ENCODE data around the gene CD6.

Gene CD6

DNA sequence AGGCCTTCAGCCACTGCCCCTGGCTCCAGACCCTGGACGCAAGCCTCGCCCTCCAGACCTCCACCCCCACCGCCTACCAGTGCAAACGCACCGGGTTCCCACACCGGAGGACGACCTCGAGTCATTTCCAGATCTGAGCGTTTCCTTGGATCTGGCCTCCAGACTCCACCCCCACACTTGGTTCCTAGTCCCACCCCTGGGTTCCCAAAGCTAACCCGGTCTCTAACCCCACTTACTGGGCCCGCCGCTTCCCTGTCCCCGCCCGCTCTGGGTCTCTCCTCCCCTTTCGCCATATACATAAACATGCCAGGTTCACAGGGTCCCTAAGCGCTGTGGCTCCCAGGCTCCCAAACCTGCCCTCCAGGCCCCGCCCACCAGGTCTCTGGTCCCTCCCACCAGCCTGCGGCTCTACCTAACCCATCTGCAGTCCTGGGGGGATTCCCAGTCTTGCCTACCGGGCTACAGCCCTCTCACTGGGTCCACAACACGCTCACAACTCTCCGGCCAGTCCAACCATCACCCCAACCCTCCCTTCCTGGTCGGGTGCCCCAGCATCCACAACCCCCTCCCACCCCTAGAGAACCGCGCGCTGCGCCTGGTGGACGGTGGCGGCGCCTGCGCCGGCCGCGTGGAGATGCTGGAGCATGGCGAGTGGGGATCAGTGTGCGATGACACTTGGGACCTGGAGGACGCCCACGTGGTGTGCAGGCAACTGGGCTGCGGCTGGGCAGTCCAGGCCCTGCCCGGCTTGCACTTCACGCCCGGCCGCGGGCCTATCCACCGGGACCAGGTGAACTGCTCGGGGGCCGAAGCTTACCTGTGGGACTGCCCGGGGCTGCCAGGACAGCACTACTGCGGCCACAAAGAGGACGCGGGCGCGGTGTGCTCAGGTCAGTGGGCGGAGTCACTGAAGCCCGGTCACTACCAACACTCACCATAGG is 36.7 kb downstream of the CD6 start:
- DNase-seq (ENCODE audit: insufficient read length, low spot score) (no peak), FAIRE-seq (no peak)

DNA sequence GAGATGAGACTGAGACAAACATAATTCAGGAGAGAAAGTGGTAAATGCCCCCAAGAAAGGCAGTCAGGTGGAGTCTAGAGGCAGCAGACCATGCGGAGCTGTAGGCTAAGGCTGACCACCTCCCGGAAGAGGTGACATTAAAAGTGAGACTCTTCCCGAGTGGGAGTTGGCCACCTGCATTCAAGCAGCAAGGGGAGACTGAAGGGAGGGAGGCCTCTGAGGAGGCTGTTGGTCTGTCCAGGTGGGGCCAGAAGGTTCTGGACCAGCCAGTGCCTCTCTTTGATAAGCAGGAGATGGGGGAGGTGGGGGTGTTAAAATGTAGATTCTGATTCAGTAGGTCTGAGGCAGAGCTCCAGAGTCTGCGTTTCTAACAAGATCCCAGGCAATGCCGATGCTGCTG is 37.5 kb downstream of the CD6 start:
- FAIRE-seq (no peak), DNase-seq (ENCODE audit: insufficient read length, low spot score) (no peak)

- DNase-seq (ENCODE audit: insufficient read length, low spot score) (no peak), FAIRE-seq (no peak)
Observed at GRCh38 chr11:61009392-61010275, 38.2 kb downstream of the CD6 start.

DNA sequence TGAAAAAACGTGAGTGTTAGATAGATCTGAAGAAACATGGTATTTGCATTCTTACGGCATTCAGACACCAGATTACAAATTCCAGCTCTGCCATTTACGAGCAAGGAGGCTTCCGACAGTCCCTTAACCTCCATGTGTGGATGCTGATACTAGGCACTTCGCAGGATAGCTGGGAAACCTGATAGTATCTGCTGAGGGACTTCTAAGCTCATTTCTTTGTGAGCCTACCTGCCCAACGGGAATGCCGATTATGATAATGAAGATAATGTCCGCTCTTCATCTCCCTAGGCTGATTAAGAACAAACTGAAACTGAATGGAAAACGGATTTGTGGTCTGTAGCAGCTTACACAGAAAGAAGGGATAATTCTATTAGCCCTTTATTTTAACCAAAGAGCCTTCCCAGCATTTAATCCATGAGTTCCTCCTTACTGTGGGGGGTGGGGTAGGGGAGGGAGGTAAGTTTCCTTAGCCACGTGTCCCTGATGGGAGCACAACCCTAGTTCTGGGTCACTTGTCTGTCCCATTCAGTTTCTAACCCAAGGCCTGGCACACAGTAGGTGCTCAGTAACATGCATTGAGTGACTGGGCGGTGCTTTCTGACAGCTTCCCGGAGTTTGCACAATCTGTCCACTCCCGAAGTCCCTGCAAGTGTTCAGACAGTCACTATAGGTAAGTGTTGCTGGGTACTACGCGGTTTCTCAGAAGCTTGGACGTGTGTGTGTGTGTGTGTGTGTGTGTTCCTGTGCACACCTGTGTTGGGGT is 39.2 kb downstream of the CD6 start:
- FAIRE-seq = no peak
- DNase-seq (ENCODE audit: insufficient read length, low spot score) = no peak

- no peak for FAIRE-seq
- DNase-seq (ENCODE audit: insufficient read length, low spot score) = no peak
Observed at GRCh38 chr11:61011229-61011870, 39.9 kb downstream of the CD6 start.

DNA sequence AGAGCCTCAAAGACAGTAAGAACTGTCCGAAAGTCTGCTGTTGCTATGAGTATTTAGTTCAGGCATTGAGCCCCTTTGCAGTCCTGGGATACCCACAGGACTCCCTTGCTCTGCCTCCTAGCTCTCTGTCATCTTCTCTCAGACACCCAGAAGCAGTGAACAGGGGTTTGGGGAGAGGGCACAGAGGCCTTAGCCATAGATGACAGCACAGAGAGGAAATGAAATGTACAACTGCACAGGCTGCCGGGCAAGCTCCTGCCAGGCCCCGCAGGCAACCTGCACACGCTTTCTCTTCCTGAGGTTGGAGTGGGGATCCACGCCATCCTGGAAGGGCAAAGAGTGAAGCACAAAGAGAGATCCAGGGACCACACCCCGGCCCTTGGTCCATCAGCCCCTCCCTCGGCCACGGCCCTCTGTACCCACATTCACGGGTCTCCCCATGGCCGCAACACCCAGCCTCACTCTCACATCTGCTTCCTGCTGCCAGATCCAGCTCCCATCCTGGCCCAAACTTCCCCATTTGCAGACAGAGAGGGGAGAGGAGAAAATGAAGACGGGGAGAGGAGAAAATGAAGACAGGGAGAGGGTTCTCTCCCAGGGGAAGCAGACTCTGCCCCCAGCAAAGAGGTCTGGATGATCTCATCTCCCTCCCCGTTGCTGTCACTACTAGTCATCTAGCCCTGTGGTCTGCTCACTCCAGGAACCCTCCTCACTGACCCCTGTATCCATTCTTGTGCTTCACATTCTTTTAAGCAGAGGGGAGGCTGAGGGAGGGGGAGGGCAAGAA is 40.7 kb downstream of the CD6 start:
- DNase-seq (ENCODE audit: insufficient read length, low spot score) (no peak), FAIRE-seq (no peak)

GRCh38 chr11:61012737-61013215 is 41.3 kb downstream of the CD6 start:
- DNase-seq (ENCODE audit: insufficient read length, low spot score) = no peak
- FAIRE-seq = no peak

GRCh38 chr11:61018059-61018458 is 46.6 kb downstream of the CD6 start:
- FAIRE-seq = no peak
- DNase-seq (ENCODE audit: insufficient read length, low spot score) = no peak

DNA sequence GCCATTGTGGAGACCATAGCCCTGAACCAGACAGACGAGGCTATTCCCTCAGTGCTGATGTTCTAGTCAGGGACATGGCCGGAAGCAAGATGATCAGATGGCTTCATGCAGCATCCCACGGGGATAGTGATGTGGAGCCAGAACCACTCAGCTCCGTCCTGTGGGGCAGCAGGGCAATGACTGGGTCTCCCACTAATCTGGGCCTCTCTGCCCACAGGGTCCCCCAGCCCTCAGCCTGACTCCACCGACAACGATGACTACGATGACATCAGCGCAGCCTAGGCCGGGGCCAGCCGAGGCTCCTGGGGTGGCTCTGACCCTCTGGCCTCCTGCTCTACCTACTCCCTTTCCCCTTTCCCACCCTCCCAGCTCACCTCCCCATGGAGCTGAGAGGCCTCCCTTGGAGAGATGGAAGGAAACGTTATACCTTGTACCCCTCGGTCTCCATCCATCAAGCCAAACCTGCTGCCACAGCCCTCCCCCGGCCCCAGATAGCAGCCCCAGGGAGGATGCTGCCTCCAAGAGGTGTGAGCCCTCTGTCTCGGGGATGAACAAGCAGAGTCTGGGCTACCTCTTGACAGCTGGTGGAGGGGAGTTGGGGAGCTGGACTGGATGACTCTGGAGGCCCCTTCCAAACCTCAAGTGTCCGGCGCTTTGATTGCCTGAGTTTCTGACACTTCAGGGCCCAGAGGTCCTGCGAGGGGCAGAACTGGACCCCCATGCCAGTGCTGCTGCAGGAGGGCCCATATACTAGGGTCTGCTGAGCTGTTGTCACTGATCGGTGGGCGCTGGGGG is 47.8 kb downstream of the CD6 start:
- FAIRE-seq = no peak

GRCh38 chr11:61019832-61020405 is 48.4 kb downstream of the CD6 start:
- no peak for FAIRE-seq
- DNase-seq (ENCODE audit: insufficient read length, low spot score) = no peak

More for the DNA sequence above, 47.8 kb downstream of the CD6 start:
- DNase-seq (ENCODE audit: insufficient read length, low spot score) = no peak

DNA sequence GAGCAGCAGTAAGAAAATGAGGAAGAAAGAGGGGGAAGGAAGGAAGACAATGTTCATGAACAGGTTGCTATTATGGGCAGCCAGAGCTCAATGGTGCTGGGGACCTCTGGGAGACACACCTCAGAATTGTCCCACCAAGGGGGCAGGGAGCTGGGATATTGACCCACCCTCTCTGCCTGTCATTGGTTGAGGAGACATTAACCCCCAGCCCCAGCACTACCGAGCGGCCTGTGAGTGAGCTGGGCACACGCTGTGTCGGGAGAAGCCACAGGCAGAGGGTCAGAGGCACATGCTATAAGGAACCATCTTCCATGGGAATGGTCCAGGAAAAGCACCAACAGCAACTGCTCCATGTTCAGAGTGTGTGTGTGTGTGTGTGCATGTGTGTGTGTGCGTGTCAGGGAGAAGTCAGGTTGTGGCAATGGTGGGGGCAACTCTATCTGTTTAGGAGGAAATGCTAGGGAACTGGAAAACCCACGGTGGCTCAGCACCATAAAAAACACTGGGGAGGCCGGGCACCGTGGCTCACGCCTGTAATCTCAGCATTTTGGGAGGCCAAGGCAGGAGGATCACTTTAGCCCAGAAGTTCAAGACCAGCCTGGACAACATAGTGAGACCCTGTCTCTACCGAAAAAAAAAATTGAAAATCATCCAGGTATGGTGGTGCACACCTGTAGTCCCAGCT is 49.2 kb downstream of the CD6 start:
- no peak for FAIRE-seq
- no peak for DNase-seq (ENCODE audit: insufficient read length, low spot score)

- FAIRE-seq = no peak
Observed at GRCh38 chr11:61021661-61022212, 50.3 kb downstream of the CD6 start.

DNA sequence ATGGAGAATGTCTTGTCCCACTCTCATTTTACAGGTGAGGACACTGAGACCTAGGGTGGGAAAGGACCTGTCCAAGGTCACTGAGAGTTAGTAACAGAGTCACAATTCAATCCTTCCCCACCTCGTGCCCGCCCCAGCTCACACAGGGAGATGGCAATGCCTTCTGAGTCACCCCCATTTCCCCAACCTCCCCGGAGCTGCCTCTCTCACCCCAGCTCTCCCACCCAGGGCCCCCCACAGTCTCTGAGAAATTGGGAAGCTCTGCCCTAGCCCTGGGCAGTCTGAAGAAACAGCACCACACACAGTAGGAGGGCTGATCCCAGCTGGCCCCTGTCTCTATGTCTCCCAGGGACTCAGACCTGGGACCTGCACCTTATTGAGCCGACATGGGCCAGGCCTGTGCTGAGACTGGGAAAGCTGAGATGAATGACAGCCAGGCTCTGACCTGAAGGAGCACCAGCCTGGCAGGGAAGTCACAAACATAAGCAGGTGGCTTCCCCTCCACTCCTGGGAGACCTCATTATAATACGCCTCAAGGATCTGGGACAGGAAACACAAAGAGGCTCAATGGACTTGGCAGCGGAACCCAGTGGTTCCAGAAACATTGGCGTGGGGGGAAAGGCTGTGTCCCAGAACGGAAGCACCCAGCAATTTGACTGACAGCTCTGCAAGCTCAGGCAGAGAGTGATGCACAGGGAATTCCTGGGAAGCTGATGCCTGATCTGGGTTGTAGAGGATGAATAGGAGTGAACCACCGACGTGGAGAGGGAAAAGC is 51.0 kb downstream of the CD6 start:
- DNase-seq (ENCODE audit: insufficient read length, low spot score) (no peak), FAIRE-seq (no peak)

More at GRCh38 chr11:61021661-61022212, 50.3 kb downstream of the CD6 start:
- no peak for DNase-seq (ENCODE audit: insufficient read length, low spot score)

GRCh38 chr11:61023086-61023965 is 51.8 kb downstream of the CD6 start:
- DNase-seq (ENCODE audit: insufficient read length, low spot score) = no peak

DNA sequence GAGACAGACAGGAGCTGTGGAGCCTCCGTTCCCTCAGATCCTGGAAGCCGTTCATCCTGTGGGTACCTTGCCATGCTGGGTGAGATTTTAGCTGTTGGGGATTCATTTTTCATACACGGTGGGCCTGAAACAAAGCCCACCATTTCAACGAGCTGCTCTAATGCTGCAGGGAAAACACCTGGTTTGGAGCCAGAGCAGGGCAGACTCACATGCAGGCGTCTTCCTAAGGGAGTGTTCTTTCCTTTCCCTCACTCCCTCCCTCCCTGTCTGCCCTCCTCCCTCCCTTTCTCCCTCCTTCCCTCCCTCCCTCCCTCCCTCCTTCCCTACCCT is 52.5 kb downstream of the CD6 start:
- FAIRE-seq = no peak

More at GRCh38 chr11:61023086-61023965, 51.8 kb downstream of the CD6 start:
- no peak for FAIRE-seq

More for the DNA sequence above, 52.5 kb downstream of the CD6 start:
- DNase-seq (ENCODE audit: insufficient read length, low spot score) = no peak

All from GM19239 (cell line).